ENCODE measurements around the gene XDH.

The XDH gene

GRCh38 chr2:31327505-31327904, 87.0 kb downstream of the XDH start:
- DNase-seq = no peak

GRCh38 chr2:31324016-31324633, 90.4 kb downstream of the XDH start:
- no peak for DNase-seq

- no peak for DNase-seq
These were observed 92.2 kb downstream of the XDH start for GRCh38 chr2:31322371-31322770.

DNA sequence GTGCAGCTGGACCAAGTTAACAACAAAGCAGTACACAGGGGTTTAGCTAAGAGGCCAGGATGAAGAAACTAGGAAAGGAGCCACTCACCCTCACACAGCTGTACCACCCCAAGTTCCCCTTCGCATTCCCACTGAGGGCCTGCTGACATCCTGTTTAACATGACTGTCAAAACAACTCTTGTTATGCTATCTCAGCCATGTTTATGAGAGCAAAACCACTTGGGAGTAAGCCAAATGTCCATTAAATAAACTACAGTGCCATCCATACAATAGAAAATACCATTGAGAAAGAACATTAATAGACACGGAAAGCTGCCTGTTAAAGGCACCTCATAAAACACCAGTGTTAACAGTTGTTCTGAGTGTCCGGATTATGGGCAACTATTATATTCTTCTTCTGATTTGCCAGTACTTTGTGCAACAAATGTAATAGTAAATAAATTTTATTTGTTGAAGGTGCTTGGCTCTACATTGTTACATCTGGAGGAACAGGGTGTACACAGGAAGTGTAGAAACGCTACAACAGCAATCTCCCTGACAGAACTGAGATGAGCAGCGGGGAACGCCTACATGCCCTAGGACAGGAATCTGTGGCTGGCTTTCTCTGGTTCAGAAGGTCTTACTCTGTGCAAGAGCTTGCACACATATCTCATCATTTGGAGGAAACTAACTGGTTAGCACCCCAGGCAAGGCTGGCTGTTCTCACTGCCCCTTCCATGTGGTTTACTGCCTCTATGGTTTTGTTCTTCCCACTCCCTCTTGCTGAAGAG, 95.0 kb downstream of the XDH start:
- DNase-seq = no peak

GRCh38 chr2:31318361-31319336, 95.9 kb downstream of the XDH start:
- no peak for DNase-seq

- no peak for DNase-seq
These were observed 97.1 kb downstream of the XDH start for GRCh38 chr2:31317396-31317795.

DNA sequence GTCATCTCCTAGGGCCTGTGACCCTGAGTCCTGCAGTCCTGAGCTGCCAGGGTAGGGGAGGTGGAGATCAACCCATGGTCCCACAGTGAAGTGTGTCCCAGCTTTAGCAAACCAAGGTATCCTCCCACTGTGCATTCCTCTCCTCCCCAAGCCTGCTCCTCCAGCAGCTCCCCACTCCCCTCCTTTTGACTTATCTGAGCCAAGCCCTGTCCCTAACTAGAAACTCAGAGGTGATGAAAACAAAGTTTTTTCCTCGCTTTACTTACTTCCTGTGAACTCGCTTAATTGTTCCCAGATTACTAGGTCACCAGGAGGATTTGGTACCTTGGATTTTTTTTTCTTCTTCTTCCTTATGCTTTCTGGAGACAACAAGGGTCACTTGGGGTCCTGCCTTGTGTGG, 99.8 kb downstream of the XDH start:
- no peak for DNase-seq

DNA sequence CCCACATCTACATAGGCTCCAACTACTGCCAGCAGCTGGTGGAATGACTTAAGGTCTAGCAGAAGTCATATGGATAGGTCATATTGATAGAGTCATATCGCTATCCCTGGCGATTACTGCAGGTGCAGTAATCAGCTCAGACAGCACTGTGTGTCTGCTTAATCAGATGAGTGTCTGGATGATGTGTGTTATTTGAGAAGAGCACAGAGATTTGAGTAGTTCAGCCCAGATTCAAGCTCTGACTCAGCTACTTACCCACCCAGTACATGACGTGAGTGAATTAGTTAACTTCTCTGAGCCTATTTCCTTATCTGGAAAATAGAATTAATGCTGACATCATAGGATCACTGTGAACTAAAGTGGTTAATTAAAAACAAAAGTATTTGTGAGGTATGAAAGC, 101.6 kb downstream of the XDH start:
- DNase-seq = no peak

GRCh38 chr2:31304816-31305215, 109.7 kb downstream of the XDH start:
- no peak for DNase-seq

GRCh38 chr2:31302940-31303563, 111.5 kb downstream of the XDH start:
- no peak for DNase-seq

DNA sequence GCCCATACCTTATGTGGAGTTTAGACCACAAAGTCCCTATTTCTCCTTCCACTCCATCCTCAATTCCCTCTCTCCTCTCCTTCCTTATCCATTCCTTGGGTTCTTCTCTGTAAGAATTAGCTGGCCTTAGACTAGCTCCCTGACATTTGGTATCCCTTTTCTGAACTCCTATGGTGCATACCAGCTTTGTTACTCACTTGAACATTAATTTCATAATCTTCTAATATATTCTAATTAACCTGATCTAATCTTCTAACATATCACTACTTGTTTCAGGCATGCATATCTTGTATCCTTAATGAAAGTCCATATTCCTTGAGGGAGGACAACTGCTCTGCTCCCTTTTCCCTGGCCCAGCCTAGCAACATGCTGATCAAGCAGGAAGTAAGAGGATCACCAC, 114.2 kb downstream of the XDH start:
- no peak for DNase-seq

DNA sequence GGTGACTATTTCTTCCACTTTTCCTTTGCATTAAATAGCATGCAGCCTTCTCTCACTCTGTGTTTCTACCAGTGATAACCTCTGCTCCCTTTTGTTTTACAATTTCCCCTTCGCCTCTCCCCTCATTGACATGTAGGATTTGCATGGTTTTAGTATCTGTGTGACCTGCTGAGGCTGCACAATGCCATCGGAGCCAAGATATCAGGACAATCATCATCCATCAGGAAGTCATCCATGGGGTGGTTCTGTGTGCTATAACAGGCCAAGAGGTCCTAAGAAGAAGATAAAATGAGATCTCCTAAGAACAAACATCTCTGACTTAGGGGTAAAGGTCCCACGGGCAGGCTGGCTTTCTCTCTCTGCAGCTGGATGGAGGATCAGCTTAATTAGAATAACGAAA, 115.0 kb downstream of the XDH start:
- no peak for DNase-seq

GRCh38 chr2:31297751-31298150, 116.8 kb downstream of the XDH start:
- no peak for DNase-seq

GRCh38 chr2:31296641-31297287, 117.8 kb downstream of the XDH start:
- no peak for DNase-seq

GRCh38 chr2:31294196-31294595, 120.3 kb downstream of the XDH start:
- DNase-seq = no peak

DNA sequence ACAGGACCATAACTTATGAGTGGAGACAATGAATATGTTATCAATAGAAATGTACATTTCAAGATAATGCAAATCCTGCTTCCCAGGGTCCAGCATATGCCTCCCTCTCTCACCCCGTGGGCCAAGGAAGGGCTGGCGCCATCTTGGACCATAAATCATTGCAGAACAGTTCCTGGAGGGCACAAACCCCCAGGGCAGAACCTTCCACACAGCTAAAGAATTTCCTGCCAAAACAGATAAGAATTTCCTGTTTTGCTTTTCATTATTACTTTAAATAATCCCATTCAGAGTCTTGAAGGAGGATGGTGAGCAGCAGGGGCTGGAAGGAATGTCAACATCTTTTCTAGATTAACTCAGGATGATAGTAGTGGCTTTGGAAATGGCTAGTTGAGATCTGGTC, 126.9 kb downstream of the XDH start:
- no peak for DNase-seq

- DNase-seq = no peak
These were observed 127.5 kb downstream of the XDH start for GRCh38 chr2:31286961-31287550.

DNA sequence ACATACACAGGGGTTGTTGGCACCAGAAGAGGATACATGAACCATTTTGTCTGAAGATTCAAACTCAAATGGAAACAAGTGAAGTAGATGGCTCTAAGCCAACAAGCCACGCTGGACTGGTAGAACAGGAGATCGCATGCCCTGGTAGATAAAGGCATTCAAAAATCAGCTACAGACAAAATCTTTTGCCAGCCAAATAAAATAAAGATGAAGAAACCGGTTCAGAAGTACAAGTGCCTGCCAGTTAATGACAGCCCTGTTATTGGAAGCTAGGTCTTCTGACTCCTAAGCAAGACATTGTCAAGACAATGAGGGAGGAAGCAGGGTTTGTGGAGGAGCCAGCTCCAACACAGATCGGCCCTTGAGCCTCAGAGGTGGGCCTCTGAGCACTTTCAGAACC, 128.3 kb downstream of the XDH start:
- DNase-seq = no peak
